Inferior parietal cortex (tissue), 1 donor: Measurements from ENCODE around the gene ANKRD63.

ENCODE experiments used
- DNase-seq: peaks from one replicate; pipeline ENCODE4 v3.0.0-alpha.2; 2016; ENCODE audit errors: extremely low spot score

ANKRD63 gene

DNA sequence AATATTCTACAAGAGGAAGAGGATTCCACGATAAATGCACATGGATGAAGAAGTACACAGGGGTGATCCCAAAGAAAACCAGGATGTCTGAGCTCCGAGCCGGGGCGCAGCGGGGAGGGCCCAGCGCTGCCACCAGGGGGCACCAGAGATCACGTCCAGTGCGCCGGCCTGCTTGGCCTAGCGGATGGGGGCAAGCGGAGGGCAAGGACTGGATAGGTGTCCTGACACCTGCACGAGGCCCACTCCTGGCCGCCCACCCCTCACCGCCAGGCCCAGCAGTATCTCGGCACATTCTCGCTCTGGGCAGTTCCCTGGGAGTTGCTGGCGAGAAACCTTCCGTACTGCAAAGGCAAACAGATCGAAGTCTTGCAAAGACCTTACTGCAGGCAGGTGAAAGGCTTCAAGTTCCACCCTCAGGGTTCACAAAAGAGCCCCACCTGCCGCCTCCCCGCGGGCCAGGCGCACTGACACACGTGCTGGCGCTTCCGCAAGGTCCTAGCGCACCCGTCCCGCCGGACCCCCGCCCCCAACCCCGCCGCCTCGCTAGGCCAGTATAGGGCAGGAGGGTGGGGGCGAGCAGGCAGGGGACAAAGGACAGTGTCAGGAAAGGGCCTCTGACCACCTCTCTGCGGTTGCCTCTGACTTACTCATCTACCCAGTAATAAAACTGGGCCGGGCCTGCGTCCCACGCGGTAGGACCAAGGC, 3.3 kb downstream of the ANKRD63 start:
- DNase-seq, result peak; percentile 75

DNA sequence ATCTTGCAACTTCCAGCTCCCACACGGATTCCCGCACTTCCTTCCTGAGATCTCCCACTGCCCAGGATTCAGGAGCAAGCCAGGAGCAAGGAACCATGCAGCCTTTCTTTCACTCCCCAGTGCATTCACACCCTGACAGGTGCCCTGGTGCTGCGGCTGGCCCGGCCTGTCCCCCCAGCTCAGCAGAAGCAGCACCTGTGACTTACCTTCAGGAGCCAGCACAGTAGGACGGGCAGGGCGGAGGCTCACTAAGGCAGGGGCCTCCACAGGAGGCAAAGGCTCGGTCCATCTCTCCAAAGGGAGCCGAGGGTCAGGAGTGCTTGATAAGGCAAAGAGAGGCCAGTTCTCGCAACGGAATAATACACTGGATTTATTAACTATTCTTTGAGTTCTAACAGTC, 4.8 kb downstream of the ANKRD63 start:
- DNase-seq, result no peak

DNA sequence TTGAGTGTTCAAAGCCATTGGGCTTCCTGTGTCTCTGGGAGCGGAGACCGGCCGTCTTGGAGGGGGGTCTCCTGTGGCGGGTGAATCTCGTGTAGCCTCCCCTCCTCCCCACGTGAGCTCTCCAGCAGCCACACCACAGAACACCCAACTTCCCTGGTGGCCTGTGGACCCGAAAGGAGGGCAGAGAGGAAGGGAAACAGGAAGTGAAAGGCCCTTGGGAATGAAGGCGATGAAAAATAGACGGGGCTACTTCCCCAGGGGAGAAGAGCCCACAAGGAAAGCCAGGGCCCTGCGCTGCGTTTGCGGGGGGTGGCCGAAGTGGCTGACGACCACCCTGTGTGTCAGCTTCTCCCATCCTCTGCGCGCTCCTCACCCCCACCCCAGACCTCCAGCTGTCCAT, 5.4 kb downstream of the ANKRD63 start:
- no peak for DNase-seq

DNA sequence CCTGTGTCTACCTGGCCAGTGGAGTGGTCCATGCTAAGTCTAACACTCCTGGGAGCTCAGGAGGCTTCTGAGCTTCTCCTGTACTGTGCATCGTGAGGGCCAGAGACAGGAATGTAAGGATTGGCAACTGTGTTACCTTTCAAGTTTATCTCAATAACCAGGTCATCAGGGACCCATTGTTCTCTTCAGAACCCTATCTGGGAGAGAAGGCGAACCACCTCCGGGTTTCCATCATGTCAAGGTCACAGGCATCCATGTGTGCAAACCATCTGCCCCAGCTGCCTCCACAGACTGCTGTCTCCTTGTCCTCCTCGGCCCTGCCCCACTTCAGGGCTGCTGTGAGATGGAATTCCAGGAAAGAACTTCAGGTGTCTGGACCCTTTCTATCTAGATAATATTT, 5.9 kb downstream of the ANKRD63 start:
- no peak for DNase-seq

DNA sequence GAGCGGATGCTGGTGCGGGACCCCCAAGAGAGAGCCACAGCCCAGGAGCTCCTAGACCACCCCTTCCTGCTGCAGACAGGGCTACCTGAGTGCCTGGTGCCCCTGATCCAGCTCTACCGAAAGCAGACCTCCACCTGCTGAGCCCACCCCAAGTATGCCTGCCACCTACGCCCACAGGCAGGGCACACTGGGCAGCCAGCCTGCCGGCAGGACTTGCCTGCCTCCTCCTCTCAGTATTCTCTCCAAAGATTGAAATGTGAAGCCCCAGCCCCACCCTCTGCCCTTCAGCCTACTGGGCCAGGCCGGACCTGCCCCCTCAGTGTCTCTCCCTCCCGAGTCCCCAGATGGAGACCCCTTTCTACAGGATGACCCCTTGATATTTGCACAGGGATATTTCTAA, 6.9 kb downstream of the ANKRD63 start:
- DNase-seq, result no peak

DNA sequence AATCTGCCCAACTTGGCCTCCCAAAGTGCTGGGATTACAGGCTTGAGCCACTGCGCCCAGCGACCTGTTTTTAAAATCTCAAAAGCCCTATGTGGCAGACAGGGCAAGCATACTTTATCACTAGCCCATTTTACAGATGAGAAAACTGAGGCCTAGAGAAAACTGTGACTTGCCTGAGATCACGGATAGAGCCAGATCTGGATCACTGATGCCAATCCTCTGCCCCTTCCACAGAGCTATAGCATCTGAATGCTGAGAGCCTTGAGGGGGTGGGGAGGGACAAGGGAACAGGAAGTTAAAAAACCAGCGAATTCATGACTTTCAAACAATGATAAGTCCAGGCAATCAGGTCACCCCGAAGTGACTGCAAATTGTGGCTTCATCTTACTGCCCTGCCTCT, 7.3 kb downstream of the ANKRD63 start:
- DNase-seq, result no peak

DNA sequence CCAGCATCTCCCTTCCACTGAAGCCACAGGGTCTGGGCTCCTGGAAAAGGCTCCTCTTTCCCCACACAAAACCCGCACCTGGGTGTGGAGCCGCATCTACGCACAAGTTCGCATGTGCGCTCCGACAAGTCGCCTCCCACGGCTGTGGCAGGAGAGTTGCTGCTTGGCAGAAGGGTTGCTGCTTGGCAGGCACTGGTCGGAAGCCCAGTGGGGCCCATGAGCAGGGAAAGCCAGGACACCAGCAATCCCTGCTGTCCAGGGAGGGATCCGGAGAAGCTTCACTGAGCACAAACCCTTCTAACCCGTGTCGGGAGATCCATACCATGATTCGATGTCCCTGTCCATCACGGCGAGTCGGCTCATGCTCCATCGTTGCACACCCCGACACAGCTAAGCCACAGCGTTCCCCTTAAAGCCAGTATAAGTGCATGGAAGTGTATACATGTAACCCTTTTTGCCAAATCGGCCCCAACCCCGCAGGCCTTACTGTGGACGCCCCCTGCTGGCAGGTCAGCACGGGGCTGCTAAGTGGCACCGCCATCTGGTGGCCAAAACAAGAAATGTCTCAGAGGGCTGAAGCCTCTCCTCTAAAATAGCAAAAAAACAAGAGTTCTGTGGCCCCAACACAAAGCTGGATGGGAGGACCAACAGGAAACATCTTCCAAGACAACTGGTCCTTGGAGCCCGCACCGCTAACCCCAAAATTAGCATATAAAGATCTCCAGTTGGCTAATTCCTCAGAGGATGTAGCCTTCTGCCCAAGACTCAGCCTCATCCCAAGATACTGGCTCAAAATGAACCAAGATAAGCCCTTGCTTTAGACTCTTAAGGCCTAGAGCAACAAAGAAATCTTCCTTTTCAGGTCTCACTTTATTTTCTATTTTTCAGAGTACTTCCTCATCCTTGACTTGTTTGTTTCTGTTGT, 8.3 kb downstream of the ANKRD63 start:
- DNase-seq, result peak; percentile 84

DNA sequence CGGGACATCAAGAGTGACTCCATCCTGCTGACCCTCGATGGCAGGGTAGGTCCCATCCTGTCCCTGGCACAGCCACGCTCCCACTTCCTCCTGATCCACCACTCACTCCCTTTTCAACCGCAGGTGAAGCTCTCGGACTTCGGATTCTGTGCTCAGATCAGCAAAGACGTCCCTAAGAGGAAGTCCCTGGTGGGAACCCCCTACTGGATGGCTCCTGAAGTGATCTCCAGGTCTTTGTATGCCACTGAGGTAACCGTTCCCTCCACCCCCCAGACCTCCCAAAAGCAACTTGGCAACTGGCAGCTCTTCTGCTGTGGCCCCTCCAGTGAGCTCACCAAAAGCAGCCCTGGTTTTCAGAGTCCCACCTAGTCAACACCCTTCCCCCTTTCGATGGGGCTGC, 9.4 kb downstream of the ANKRD63 start:
- no peak for DNase-seq

DNA sequence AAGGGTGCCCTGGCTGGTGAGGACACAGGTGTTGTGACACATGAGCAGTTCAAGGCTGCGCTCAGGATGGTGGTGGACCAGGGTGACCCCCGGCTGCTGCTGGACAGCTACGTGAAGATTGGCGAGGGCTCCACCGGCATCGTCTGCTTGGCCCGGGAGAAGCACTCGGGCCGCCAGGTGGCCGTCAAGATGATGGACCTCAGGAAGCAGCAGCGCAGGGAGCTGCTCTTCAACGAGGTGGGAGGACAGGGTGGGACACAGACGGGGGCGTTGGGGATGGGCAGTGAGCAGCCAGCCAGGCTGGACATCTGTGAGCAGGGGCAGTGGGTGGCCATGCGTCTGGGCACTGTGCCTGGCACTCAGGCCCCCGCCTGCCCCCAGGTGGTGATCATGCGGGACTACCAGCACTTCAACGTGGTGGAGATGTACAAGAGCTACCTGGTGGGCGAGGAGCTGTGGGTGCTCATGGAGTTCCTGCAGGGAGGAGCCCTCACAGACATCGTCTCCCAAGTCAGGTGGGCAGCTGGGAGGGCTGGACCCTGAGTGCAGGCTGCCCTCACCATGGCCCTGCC, 10.3 kb downstream of the ANKRD63 start:
- DNase-seq, result no peak

DNA sequence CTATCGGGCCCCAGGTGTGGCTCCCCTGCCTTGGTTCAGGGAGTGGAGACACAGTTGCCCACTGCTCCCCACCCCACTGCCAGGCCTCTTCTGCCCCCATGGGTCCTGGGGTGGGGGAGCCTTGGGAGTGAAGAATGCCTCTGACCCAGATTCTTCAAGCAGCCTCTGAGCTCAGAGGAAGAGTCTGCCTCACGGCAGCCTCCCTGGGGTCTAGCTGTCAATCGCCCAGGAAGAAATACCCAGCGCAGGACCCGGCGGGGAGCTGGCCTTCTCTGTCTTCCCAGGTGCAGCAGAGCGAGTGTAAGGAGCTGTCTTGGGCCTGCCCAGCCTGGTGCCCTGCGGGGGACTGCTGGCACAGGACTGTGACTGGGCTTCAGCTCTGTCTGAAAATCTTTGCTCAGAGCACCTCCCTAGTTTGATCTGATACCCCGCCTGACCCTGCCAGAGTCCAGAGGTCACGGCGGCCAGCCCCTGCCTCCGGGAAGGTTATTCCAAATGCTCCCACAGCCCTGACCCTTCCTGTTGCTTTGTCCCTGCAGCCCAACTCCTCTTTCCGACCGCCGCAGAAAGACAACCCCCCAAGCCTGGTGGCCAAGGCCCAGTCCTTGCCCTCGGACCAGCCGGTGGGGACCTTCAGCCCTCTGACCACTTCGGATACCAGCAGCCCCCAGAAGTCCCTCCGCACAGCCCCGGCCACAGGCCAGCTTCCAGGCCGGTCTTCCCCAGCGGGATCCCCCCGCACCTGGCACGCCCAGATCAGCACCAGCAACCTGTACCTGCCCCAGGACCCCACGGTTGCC, 11.0 kb downstream of the ANKRD63 start:
- DNase-seq, result no peak

DNA sequence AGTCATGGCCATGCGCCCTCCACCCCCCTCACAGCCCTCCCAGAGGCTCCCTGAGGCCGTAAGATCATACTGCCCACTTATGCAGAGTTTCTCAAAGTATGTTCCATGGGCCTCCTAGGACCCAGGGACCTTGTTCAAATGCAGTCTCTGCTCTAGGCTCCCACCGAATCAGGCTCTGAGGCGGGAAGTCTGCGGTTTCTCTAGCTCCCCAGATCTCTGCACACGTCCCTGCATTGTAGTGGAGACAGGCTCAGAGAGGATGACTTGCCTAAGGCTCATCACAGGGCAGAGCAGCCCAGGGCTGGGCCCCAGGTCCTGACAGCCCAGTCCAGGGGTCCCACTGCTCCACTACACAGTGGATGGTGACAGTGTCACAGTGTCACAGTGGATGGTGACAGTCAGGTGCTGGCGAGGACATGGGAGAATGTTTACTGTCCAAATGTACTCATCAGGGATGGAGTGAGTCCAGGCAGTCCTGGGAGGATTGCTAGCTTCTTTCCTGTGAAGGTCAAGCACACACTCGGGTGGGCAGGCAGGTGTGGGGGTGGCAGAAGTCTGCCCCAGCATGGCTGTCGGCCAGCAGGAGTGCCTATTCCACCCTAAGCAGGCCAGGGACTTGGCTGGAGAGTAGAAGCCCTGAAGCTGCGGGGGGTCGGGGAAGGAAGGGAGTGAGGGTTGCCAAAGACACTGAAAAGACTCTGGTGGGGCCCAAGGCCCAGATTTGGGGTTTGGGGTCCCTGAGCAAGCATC, 12.4 kb downstream of the ANKRD63 start:
- DNase-seq, result no peak

DNA sequence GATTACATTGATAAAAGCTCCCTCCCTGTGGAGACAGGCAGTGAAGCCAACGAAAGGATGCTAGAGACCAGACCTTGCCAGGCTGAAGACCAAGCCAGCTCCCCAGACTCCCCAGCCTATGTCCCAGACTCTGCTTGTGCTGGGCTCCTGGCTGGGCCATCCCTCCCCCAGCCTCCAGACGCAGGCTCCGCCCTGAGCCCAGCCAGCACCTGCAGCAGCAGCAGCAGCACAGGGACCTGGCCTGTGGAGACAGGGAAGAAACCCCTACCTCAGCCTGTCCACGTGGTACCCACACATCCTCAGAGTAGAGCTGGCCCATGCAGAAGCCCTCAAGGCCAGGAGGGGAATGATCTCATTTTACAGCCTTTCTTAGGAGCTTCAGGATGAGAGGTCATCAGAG, 13.3 kb downstream of the ANKRD63 start:
- no peak for DNase-seq

DNA sequence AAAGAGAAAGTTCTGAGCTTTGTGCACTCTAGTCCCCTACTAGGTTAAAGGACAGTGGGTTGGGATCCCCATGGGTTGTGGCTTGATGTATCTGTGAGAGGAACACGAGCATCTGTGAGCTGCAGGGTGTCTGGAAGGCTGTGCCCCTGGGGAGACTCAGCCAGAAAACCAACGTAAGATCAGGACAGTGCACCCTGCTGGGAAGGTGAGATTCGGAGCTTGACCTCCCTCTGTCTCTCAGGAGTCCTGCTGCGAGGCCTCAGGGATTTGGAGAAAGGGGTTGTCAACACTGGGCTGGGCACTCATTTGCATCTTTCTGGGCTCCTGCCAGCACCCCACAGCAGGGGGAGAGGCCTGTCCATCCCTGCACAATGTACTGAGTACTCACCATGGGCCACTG, 15.2 kb downstream of the ANKRD63 start:
- no peak for DNase-seq

DNA sequence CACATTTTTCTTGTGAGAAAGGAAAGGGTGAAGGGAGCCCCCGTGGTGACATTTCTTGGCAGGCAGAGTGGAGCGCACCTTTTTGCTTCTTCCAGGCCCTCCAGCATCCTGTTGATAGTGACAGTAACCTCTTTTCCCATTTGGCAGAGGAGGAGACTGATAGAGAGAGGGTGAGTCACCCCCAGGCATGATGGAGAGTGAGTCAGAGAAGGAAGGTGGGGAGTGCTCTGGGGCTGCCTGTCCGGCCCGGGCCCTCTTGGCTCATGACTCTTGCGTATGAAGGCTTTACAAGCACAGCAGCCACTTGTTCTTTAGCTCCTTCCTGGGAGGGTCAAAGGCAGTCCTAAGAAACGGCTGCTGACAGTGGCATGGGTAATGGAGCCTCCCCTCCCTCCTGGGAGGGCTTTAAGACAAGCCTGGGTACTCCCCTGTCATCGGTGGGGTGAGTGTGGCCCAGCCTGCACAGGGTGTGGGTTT, 16.0 kb downstream of the ANKRD63 start:
- no peak for DNase-seq

DNA sequence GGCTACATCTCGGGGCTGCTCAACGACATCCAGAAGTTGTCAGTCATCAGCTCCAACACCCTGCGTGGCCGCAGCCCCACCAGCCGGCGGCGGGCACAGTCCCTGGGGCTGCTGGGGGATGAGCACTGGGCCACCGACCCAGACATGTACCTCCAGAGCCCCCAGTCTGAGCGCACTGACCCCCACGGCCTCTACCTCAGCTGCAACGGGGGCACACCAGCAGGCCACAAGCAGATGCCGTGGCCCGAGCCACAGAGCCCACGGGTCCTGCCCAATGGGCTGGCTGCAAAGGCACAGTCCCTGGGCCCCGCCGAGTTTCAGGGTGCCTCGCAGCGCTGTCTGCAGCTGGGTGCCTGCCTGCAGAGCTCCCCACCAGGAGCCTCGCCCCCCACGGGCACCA, 17.0 kb downstream of the ANKRD63 start:
- DNase-seq, result no peak

DNA sequence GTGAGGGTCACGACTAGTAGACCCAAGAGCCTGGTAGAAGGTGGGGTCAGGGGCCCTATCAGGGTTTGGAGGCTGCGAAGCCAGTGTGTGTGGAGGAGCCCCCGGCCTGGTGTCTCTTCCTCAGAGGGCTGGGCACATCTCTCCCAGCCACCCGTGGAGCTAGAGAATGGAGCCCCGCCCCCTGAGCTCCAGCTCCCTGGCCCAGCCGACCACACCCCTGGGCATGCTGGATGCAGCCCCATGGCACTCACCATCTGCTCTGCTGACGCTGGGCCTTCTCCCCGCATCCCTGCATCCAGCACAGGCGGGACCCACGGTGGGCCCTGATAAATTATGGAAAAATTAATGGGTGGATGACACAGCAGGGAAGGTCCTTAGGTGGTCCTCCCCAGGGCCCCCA, 17.5 kb downstream of the ANKRD63 start:
- DNase-seq, result no peak

DNA sequence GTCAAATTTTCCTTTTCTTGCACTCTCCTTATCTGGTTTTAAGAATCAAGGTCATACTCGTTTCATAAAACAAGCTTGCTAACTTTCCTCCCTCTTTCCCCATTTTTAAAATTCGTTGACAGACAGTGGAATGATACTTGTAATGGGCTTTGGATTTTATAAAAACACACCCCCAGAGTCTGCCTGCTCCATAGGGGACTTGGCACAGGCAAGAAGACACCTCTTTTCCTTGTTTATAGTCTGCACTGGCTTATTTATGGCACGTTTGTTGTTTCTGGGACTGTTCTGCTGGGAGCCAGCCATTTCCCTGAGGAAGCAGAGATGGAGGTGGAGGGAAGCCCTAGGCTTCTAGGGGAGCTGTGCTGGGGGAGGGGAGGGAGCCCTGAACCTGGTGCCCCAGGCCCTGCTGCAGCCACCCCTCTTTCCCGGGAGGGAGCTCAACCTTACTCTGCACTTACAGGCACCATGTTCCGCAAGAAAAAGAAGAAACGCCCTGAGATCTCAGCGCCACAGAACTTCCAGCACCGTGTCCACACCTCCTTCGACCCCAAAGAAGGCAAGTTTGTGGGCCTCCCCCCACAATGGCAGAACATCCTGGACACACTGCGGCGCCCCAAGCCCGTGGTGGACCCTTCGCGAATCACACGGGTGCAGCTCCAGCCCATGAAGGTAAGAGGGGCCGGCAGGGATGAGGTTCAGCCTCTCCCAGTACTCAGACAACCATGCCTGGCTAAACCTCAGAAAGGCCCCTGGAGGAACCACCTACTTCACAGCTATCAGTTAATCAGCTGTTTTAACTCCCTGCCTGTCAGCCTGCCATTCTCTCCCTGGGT, 18.3 kb downstream of the ANKRD63 start:
- no peak for DNase-seq

DNA sequence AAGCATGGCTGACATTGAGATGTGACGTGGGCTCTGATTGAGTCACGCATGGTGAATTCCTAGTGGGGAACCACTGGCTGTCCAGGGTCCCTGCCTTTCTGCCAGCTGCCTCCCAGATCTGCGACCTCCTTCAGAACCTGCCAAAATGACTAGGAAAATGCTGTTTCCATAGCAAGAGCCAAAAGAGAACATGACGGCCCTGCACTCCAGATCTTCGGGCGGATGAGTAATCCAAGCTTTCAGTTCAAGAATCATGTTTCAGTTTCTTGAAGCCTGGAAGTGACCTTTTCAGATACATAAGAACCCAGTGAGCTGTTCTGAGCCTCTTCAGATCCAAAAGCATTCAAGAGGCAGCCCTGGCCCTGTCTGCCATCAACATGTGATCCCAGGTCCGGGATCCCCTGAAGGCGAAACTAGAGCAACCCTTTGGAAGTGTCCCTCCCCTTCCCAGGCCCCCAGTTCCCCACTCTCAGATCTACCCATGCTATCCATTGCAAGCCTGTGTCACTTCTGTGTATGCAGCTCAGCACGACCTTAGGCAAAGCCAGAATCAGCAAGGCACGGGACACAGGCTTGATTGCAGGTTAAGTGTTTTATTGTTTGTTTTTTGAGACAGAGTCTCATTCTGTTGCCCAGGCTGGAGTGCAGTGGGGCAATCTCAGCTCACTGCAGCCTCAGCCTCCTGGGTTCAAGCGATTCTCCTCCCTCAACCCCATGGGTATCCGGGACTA, 19.7 kb downstream of the ANKRD63 start:
- DNase-seq, result no peak

DNA sequence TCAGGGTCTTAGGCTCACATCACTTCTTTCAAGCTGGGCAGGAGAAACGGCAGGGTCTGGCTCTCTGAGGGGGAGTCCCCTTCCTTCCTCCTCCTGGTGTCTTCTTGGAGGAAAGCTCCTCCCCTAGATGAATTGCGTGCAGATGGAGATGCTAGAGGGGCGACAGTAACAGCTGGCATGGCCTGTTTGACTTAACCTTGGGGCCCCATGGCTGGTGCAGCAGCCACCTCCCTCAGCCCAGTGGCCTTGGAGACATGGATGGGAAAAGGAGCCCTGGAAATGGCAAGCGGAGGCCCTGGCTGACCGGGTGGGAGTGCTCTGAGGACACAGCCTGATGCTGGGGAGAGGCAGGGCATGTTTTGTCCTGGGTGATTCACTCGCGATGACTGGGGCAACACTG, 23.8 kb downstream of the ANKRD63 start:
- DNase-seq, result no peak

DNA sequence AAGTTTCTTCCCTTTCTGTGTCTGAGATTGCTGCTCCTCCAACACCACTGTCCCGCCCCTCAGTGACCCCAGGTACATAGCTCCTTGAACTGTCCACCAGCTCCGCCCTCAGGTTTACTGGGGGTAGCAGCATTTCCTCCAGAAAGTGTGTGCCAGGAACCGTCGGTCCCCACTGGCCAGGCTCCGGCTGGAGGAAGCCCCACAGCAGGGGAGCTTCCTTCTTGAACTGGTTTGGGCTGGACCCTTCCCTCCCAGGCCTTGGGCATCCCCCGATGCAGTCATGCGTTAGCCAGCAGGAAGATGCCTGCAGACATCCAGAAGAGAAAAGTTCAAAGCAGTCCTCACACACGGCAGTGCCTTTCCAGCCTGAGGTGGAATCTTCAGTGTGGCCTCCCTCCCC, 24.3 kb downstream of the ANKRD63 start:
- DNase-seq, result no peak
